ENCODE measurements around the gene TRIM8.

Gene TRIM8, protein sequence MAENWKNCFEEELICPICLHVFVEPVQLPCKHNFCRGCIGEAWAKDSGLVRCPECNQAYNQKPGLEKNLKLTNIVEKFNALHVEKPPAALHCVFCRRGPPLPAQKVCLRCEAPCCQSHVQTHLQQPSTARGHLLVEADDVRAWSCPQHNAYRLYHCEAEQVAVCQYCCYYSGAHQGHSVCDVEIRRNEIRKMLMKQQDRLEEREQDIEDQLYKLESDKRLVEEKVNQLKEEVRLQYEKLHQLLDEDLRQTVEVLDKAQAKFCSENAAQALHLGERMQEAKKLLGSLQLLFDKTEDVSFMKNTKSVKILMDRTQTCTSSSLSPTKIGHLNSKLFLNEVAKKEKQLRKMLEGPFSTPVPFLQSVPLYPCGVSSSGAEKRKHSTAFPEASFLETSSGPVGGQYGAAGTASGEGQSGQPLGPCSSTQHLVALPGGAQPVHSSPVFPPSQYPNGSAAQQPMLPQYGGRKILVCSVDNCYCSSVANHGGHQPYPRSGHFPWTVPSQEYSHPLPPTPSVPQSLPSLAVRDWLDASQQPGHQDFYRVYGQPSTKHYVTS

DNA sequence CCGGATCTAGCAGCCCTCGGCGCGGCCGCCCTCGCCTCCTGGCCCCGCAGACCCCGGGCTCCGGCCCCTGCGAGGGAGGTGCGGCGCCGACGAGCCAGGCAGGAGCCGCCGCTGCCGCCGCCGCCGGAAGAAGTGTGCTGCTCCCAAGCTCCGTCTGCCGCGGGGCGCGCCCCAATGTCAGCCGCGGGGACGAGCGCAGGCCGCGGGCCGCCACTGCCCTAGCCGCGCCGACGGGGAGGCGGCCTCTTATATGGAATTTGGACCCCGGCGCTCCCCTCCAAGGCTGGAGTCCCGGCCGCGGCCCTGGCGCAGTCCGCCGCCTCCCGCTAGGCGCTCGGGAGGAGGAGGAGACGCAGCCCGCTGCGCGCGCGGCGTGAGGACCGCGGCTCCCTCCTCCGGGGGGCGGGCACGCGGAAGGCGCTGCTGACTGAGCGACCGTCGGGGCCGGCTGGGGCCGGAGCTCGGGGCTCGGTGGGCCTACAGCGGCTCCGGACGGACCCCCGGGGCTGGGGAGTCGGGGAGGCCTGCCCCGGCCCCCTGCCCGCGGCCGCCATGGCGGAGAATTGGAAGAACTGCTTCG is at the start of gene TRIM8:
TRIM8 (plus strand) TSS at position 414 of the 580 bp plus-strand sequence; CDS start at position 553, 139 bp downstream.
- peak within 1 kb of the TSS; percentile 96 for H3K4me3 ChIP-seq (ENCODE audit: low read depth, low read length)
- DNase-seq (ENCODE audit: low read depth), result peak; percentile 79
- TF ChIP-seq POLR2A (IDR thresholded peaks at IDR 0.05; ENCODE audit: extremely low read depth, insufficient read length) (no peak), MYC (IDR thresholded peaks at IDR 0.05; ENCODE audit: low read depth, low read length) (peak; percentile 45; the same call in 1 of the 2 replicates)
- TF ChIP-seq, protein P1, sequence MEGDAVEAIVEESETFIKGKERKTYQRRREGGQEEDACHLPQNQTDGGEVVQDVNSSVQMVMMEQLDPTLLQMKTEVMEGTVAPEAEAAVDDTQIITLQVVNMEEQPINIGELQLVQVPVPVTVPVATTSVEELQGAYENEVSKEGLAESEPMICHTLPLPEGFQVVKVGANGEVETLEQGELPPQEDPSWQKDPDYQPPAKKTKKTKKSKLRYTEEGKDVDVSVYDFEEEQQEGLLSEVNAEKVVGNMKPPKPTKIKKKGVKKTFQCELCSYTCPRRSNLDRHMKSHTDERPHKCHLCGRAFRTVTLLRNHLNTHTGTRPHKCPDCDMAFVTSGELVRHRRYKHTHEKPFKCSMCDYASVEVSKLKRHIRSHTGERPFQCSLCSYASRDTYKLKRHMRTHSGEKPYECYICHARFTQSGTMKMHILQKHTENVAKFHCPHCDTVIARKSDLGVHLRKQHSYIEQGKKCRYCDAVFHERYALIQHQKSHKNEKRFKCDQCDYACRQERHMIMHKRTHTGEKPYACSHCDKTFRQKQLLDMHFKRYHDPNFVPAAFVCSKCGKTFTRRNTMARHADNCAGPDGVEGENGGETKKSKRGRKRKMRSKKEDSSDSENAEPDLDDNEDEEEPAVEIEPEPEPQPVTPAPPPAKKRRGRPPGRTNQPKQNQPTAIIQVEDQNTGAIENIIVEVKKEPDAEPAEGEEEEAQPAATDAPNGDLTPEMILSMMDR (IDR thresholded peaks at IDR 0.05; ENCODE audit: low read depth, low read length), result no peak
- TF ChIP-seq, protein P2, sequence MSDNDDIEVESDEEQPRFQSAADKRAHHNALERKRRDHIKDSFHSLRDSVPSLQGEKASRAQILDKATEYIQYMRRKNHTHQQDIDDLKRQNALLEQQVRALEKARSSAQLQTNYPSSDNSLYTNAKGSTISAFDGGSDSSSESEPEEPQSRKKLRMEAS (IDR thresholded peaks at IDR 0.05; ENCODE audit: low read depth, low read length), result 0 out of 2 replicates have a peak, but pooled peaks have one; percentile 9

DNA sequence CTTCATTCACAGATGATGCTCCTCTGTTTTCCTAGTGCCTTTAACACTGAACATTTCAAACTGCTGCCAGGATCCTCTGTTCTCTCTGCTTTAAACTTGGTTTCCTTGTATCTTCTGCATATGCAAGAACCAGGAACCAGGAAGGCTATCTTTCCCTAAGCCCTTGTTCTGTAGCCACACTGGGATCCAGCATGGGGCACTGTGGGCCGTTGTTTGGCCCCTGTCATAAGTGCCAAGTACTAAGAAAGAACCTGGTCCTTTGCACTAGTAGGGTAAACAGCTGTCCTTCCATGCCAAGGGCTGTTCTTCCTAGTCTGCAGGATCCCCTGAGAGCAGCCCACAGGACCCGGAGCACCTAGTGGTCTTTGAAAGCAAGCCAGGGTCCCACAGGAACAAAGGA is 49.0 kb upstream of the TRIM8 start:
- no peak overlapping the region for H3K4me3 ChIP-seq (ENCODE audit: low read depth, low read length)
- DNase-seq (ENCODE audit: low read depth), result no peak
- TF ChIP-seq MYC (IDR thresholded peaks at IDR 0.05; ENCODE audit: low read depth, low read length) (no peak), POLR2A (IDR thresholded peaks at IDR 0.05; ENCODE audit: extremely low read depth, insufficient read length) (no peak)
- TF ChIP-seq, protein P1 (IDR thresholded peaks at IDR 0.05; ENCODE audit: low read depth, low read length), result no peak
- TF ChIP-seq, protein P2 (IDR thresholded peaks at IDR 0.05; ENCODE audit: low read depth, low read length), result no peak

DNA sequence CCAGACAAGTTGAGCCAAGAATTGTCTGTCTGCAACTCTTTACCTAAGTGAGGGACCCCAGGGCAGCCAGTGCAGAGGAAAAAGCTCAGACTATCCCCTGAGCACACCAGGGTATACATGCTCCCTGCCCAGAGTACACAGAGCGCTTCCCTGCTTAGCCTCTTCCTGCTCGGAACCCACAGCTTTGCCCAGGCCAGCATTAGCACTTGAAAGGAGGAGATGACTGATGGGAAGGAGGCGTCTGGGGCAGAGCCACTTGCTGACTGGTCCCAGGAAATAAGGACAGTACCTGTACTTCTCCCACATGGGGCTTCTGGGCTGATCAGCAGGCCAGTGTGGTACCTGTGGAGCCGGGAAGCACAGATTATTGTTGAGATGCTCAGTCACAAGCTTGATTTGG is 48.4 kb upstream of the TRIM8 start:
- no peak for DNase-seq (ENCODE audit: low read depth)
- no peak overlapping the region for H3K4me3 ChIP-seq (ENCODE audit: low read depth, low read length)
- TF ChIP-seq POLR2A (IDR thresholded peaks at IDR 0.05; ENCODE audit: extremely low read depth, insufficient read length), result no peak
- TF ChIP-seq MYC (IDR thresholded peaks at IDR 0.05; ENCODE audit: low read depth, low read length), result no peak
- TF ChIP-seq, protein P2 (IDR thresholded peaks at IDR 0.05; ENCODE audit: low read depth, low read length), result no peak
- TF ChIP-seq, protein P1 (IDR thresholded peaks at IDR 0.05; ENCODE audit: low read depth, low read length), result no peak

DNA sequence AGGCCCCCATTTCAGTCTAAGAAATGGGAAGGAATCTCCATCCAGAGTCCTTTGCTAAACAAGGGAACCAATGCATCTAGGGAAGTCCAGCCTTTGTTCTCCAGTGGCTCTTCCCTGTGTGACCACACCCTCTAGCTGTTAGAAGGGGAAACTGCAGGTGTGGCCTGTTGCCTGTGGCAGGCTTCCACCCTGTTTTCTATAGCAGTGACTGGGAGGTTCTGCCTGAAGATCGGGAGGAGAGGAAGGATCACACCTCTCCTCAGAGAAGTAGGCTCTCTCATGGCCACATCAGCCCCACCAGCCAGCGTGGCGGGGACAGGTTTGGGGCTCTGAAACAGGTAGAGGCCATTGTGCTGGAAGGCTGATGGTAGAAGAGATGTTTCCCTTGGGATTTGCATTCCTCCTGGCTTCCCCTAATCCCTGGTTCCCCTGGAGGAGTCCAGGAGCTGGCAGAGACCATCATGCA is 47.7 kb upstream of the TRIM8 start:
- peak; percentile 77 for DNase-seq (ENCODE audit: low read depth)
- TF ChIP-seq POLR2A (IDR thresholded peaks at IDR 0.05; ENCODE audit: extremely low read depth, insufficient read length) (no peak), MYC (IDR thresholded peaks at IDR 0.05; ENCODE audit: low read depth, low read length) (peak; percentile 56)
- TF ChIP-seq, protein P2 (IDR thresholded peaks at IDR 0.05; ENCODE audit: low read depth, low read length), result peak; percentile 49; the same call in 1 of the 2 replicates
- TF ChIP-seq, protein P1 (IDR thresholded peaks at IDR 0.05; ENCODE audit: low read depth, low read length), result peak; percentile 98
- H3K4me3 ChIP-seq (ENCODE audit: low read depth, low read length), result no peak overlapping the region

DNA sequence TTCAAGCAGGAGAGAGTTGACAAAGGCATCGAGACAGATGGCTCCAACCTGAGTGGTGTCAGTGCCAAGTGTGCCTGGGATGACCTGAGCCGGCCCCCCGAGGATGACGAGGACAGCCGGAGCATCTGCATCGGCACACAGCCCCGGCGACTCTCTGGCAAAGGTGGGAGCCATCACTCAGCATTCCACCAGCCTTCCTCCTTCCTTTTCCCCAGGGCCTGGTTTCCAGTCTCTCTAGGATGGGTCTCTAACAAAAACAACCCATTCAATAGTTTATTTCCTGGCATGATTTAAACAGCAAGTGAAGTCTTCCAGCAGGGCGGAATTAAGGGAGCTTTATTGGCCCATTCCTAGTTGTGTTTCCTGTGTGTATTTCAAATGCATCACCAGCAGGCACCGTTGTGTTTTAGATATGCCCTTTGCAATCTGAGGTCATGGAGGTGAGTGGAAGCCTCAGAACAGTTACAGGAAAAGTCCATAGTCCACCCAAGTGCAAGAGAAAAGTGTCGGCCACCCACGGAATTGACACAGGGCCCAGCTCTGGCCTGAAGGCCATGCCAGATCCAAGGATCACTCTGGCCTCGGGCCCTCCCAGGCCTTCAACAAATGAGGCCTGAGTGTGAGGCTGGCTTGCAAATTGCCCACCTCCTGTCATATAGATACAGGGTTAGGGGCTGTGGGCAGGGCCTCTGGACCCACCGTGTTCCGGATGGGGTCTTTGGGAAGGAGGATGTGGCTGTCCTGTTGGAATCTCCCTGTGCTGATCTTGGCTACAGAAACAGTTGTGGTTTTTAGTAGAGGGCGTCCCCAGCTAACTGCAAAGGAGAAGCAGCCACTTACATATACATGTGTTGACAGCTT is 46.9 kb upstream of the TRIM8 start:
- no peak for DNase-seq (ENCODE audit: low read depth)
- TF ChIP-seq, protein P1 (IDR thresholded peaks at IDR 0.05; ENCODE audit: low read depth, low read length), result no peak
- TF ChIP-seq, protein P2 (IDR thresholded peaks at IDR 0.05; ENCODE audit: low read depth, low read length), result no peak
- no peak for TF ChIP-seq POLR2A (IDR thresholded peaks at IDR 0.05; ENCODE audit: extremely low read depth, insufficient read length)
- TF ChIP-seq MYC (IDR thresholded peaks at IDR 0.05; ENCODE audit: low read depth, low read length), result no peak

More for the DNA sequence above, 46.9 kb upstream of the TRIM8 start:
- H3K4me3 ChIP-seq (ENCODE audit: low read depth, low read length), result no peak overlapping the region

Measured in NB4 (cell line).